MV-4-11 (cell line): ENCODE results near the gene DARS2.
"Not testable (repeated sequence)": the region's sequence is repeated elsewhere in the genome, so short reads cannot be mapped to it uniquely, and the experiment has no call there.

Experiments
- DNase-seq: peaks from one replicate; lab custom pipeline; 2025; lab: John Stamatoyannopoulos, UW

Gene DARS2, protein sequence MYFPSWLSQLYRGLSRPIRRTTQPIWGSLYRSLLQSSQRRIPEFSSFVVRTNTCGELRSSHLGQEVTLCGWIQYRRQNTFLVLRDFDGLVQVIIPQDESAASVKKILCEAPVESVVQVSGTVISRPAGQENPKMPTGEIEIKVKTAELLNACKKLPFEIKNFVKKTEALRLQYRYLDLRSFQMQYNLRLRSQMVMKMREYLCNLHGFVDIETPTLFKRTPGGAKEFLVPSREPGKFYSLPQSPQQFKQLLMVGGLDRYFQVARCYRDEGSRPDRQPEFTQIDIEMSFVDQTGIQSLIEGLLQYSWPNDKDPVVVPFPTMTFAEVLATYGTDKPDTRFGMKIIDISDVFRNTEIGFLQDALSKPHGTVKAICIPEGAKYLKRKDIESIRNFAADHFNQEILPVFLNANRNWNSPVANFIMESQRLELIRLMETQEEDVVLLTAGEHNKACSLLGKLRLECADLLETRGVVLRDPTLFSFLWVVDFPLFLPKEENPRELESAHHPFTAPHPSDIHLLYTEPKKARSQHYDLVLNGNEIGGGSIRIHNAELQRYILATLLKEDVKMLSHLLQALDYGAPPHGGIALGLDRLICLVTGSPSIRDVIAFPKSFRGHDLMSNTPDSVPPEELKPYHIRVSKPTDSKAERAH

DNA sequence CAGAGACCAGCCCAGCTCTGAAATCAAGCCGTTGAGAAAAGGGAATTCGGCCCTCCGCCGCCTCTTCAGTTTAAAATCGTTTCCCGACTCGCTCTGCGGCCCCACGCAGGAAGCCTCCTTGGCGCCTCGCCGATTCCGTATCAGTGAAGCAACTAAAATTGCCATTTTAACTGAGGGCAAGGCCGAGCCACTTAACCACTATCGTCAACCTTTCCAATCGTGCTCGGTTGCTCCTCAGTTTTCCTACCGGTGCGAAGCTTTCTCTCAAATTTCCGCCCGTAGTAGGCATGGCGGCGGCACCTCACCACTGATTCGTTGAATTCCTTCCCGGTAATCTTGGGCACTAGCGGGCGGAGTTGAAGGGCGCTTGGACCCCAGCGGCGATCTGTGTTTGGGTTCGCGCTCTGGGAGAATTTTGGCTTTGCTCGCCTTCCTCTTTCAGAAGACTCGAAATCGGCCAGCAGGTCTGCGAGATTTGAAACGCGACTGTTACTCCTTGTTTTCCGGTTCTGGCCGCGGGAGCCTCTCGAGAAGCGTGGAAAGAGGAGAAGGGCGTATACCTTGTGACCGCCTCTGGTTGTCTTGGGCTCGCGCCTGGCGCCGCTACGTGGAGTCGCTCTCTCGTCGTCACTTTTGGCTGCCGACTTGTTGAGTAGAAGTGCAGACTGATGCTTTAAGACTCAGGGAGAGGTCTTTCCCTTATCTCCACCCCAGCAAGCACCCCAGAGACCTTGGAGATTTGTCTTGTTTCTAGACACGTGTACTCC, at the start of gene DARS2, which contains the start of gene CENPL:
TSS of gene DARS2 (plus strand) at position 359 of the 767 bp plus-strand sequence. CDS start 557 bp downstream, outside the sequence.
TSS of gene CENPL (minus strand) at position 569 of the 767 bp plus-strand sequence. CDS start 13,584 bp downstream, outside the sequence.
- peak; percentile 98 for DNase-seq

DNA sequence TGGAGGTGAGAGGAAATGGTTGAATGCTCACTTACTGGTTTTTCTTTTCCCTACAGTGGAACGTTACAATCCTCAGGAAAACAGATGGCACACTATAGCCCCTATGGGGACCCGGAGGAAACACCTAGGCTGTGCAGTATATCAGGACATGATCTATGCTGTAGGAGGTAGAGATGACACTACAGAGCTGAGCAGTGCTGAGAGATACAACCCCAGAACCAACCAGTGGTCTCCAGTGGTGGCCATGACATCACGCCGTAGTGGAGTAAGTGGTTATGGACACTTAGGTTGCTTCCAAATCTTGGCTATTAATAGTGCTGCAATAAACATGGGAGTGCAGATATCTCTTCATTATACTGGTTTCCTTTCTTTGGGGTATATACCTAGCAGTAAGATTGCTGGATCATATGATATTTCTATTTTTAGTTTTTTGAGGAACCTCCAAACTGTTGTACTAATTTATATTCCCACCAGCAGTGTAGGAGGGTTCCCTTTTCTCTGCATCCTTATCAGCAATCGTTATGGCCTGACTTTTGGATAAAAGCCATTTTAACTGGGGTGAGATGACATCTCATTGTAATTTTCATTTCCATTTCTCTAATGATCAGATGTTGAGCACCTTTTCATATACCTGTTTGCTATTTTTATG, 48.8 kb upstream of the DARS2 start:
- DNase-seq: no peak

DNA sequence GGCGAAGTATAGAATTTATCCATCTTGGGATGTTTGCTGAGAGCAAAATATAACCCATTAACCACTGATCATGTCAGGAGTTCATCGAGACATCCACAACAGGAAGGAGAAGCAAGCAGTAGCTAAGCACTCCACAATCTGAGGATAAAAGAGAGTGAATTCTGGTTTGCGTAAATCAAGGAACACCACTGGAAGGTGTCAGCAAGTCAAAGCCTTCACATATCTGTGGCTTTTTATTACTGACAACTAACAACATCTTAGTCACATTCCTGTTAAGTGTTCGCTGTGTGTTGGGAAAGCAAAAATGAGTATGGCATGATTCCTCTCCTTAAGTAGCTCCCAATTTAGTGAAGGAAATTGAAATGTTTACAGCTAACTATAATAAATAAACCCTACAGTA, 44.5 kb upstream of the DARS2 start:
- no peak for DNase-seq

DNA sequence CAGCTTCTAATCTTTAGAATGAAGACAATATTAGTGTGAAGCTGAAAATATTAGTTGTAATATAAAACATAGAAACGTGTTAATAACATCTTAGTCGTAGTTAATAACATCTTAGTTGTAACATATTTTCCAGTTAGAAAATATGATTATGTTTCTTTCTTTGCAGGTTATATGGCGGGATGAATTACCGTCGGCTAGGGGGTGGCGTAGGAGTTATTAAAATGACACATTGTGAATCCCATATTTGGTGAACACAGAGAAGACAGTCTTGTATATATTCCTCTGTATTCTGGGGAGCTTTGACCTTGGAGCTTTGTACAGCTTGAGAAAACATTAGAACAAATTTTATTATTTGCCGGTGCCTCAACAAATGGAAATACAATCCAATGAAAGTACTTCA, 39.5 kb upstream of the DARS2 start:
- no peak for DNase-seq

GRCh38 chr1:173789841-173790240, 34.6 kb upstream of the DARS2 start:
- no peak for DNase-seq

GRCh38 chr1:173798078-173798477, 26.4 kb upstream of the DARS2 start:
- DNase-seq: no peak

- not testable (repeated sequence) for DNase-seq
Observed at GRCh38 chr1:173799995-173800394, 24.5 kb upstream of the DARS2 start.

DNA sequence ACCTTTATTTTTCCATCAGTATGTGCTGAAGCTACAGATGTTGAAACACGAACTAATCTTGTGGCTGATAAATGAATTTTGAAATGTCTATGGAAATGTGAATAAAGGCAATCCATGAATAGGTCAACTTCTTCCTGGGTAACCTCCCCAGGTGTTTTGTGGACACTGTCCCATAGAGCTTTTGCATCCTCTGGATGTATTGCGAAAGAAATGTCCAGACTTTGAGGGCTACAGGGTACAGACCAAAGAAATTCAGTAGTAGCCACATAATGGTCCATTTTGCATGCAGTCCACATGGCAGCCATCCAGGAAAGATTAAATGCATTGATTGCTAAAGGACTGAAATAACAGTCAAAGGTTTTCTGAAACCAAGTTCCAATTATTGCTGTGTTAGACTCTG, 21.5 kb upstream of the DARS2 start:
- no peak for DNase-seq

GRCh38 chr1:173813654-173814053, 10.8 kb upstream of the DARS2 start:
- not testable (repeated sequence) for DNase-seq

- no peak for DNase-seq
Observed at GRCh38 chr1:173818459-173818858, 6.0 kb upstream of the DARS2 start.

- no peak for DNase-seq
Observed at GRCh38 chr1:173821680-173822079, 2.8 kb upstream of the DARS2 start.

GRCh38 chr1:173823781-173824314, 625 bp upstream of the DARS2 start:
- no peak for DNase-seq

DNA sequence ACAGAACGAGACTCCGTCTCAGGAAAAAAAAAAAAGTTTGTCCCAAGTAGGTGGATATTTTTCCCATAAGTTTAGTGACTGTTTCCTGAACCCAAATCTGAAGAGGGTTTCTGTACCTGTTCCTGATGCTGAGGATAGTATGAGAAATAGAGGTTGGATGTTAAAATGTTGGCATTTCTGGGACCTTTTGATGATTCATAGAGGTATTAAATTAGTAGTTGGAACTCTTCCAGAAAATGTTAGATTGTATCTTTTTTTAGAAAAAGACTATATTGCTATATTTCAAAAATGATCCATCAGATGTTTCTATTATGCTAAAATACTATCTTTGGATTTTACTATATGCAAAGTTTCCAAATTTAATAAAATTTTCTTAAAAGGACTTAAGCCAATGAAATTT, 3.1 kb downstream of the DARS2 start:
- no peak for DNase-seq

- DNase-seq: no peak
Observed at GRCh38 chr1:173832748-173833147, 8.3 kb downstream of the DARS2 start.

DNA sequence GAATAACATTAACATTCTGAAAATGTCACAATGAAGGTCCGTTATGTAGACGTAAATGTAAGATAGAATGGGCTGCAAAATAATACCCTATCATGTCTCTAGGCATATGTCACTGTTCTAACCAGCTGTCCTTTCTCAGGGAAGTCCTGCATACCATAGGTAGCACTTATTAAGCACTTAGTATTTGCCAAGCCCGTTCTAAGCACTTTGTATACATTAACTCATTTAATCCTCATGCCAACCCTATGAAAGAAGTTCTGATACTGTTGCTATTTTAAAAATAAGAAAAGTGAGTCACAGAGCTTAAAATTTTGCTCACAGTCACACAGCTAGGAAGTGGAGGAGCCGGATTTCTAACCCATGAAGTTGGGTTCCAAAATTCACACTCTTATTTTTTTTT, 27.6 kb downstream of the DARS2 start:
- no peak for DNase-seq

GRCh38 chr1:173853074-173853473, 28.6 kb downstream of the DARS2 start:
- no peak for DNase-seq

DNA sequence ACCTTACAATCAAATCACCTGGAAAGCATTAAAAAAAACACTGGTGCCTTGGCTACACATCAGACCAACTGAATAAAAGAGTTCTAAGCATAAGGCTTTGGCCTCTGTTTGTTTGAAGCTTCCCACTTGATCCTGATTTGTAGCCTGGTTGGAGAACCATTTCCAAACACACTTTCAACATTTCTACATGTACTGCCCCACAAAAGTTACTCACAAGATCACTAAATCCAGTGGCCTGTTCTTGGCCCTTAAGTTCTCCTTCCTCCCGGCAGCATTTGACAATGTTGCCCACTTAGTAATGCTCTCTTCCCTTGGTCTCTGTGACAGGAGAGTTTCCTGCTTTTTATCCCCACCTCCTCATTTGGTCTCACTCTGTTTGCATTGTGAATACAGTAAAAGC, 31.5 kb downstream of the DARS2 start:
- DNase-seq: no peak

DNA sequence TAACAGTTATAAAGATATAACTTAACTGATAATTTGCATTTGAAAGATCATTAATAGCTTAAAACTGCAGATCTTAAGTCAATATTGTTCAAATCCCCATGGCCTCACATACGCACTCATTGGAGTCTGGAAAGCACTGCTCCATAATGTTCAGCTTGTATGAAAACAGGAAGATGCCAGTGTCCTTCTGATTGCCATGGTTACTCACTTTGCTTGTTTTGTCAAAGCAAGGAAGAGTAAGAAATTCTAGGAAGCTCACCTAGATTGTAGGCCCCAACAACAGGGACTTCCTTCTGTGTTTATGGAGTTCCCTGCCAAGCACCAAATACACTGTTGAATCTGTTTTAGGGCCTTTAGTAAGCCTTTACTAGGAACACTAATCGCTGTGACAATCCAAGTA, 32.4 kb downstream of the DARS2 start:
- DNase-seq: no peak

DNA sequence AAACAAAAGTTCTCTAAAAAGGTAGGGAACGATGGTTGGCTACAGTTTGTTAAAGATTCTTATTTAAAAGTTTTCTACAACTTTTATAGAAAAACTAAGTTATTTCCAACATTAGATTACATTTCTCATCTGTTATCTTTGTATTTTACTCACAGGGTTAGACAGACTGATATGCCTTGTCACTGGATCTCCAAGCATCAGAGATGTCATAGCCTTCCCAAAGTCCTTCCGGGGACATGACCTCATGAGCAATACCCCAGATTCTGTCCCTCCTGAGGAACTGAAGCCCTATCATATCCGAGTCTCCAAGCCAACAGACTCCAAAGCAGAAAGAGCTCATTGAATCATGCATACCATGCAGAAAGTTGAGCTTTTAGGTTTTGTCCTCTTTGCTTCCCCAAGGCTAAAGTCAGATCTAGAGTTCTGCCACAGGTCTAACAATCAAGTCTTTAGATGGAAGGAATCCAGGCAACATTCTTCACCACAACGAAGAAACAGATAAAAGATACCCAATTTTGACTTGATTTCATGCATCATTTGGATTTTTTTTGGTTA, 33.0 kb downstream of the DARS2 start:
- no peak for DNase-seq

DNA sequence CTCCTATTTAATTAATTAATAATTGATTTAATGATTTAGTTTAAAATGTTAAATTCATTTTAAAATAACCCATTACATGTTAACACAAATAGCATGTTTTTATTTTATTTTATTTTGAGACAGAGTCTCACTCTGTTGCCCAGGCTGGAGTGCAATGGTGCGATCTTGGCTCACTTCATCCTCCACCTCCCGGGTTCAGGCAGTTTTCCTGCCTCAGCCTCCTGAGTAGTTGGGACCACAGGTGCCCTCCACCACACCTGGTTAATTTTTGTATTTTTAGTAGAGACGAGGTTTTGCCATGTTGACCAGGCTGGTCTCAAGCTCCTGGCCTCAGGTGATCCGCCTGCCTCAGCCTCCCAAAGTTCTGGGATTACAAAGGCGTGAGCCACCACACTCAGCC, 35.1 kb downstream of the DARS2 start:
- DNase-seq: not testable (repeated sequence)

GRCh38 chr1:173860065-173860464, 35.6 kb downstream of the DARS2 start:
- no peak for DNase-seq
